GM18520 (cell line): ENCODE results near the gene JAG1.

Experiments used
- ATAC-seq: cut with Tn5 transposase; IDR thresholded peaks from one replicate; pipeline ENCODE4 v1.9.1; 2021; ENCODE audit not compliant: unreplicated experiment

Gene JAG1

GRCh38 chr20:10699941-10700340 lies 26.1 kb upstream of the JAG1 start:
- ATAC-seq, result no peak

- no peak for ATAC-seq
Measured at GRCh38 chr20:10699489-10699888, 25.7 kb upstream of the JAG1 start.

GRCh38 chr20:10696650-10697049 lies 22.9 kb upstream of the JAG1 start:
- no peak for ATAC-seq

- no peak for ATAC-seq
Measured at GRCh38 chr20:10689385-10689784, 15.6 kb upstream of the JAG1 start.

GRCh38 chr20:10687895-10688294 lies 14.1 kb upstream of the JAG1 start:
- no peak for ATAC-seq

GRCh38 chr20:10686356-10687133 lies 12.7 kb upstream of the JAG1 start:
- ATAC-seq, result no peak

- ATAC-seq, result no peak
Measured at GRCh38 chr20:10683537-10683936, 9.7 kb upstream of the JAG1 start.

GRCh38 chr20:10682939-10683338 lies 9.1 kb upstream of the JAG1 start:
- no peak for ATAC-seq

GRCh38 chr20:10681494-10681893 lies 7.7 kb upstream of the JAG1 start:
- no peak for ATAC-seq

- ATAC-seq, result no peak
Measured at GRCh38 chr20:10680571-10680970, 6.8 kb upstream of the JAG1 start.

GRCh38 chr20:10679269-10679668 lies 5.5 kb upstream of the JAG1 start:
- no peak for ATAC-seq

GRCh38 chr20:10676518-10676917 lies 2.7 kb upstream of the JAG1 start:
- ATAC-seq, result no peak

- ATAC-seq, result no peak
Measured at GRCh38 chr20:10675450-10675848, 1.6 kb upstream of the JAG1 start.

GRCh38 chr20:10674684-10675449 lies 1.1 kb upstream of the JAG1 start:
- ATAC-seq, result peak; percentile 27

GRCh38 chr20:10673176-10673841 lies 490 bp downstream of the JAG1 start:
- no peak for ATAC-seq

- no peak for ATAC-seq
Measured at GRCh38 chr20:10672624-10673127, 1.1 kb downstream of the JAG1 start.

- no peak for ATAC-seq
Measured at GRCh38 chr20:10671919-10672623, 1.7 kb downstream of the JAG1 start.

GRCh38 chr20:10671221-10671918 lies 2.4 kb downstream of the JAG1 start:
- ATAC-seq, result peak; percentile 16

GRCh38 chr20:10670501-10671220 lies 3.1 kb downstream of the JAG1 start:
- ATAC-seq, result no peak
